HG03460 (cell line): Measurements from ENCODE around the gene IGSF22.

Experiments
- ATAC-seq: cut with Tn5 transposase; IDR thresholded peaks from one replicate; pipeline ENCODE4 v1.9.1; 2021; ENCODE audit not compliant: unreplicated experiment

IGSF22 gene

GRCh38 chr11:18745251-18745650, 19.3 kb upstream of the IGSF22 start:
- ATAC-seq = no peak

DNA sequence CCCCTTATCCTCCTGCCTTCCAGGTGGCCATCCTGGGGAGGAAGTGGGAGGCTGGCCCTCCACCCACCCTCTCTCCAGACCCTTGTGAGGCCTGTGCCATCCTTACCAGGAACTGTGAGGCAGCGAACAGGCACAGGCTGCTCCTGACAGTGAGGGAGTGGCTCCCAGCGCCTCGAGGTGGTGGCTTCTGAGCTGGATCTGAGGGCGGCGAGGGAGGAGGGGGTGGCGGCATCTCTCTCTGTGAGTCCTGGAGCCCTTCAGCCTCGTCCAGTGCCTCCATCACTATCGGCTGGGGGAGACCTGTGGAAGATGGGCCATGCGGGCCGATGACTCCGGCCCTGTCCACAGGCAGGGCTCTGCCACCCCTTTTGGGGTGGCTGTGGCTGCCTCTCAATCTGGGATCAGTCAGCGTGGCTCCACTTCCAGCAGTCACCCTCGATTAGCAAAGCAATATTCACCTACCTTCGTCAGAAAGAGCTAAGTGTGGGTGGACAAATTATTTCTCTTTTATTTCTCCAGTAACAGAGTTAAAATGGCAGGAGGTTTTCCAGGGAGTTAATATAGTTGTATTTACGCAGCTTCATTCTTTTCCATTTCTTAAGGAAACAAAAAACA, 18.0 kb upstream of the IGSF22 start:
- ATAC-seq = no peak

DNA sequence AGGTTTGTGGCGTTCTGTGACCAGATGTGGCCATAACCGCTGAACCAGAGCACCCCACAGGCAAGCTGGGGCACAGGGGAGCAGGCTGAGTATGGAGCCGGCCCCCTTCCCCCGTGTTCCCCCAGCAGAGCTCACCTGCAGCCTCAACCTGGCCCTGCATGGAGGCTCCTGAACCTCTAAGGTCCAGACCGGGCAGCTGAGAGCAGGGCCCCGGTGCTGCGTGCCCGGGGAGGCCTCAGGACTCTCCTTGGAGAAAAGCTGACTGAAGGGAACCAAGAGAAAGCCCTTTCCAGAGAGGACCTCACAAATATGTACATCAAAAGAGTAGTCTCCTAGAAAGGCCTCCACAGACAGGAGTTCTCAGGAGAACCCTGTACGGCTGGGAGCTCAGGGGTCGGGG, 17.4 kb upstream of the IGSF22 start:
- no peak for ATAC-seq

DNA sequence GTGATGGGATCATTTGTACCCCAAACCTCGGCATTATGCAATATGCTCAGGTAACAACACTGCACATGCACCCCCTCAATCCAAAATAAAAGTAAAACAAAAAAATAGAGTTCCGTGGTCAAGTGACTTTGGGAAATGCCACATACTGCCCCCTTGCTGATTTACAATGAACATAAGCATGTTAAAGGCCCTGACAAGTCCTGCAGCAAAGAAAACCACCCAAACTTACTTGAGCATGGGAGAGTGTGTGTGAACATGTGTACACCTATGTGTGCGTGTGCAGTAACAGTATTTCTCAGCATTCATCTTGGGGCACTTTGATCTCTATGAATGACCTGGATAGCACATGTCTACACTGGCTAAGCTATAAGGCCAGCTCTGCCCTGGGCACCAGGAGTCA, 15.8 kb upstream of the IGSF22 start:
- ATAC-seq = no peak

DNA sequence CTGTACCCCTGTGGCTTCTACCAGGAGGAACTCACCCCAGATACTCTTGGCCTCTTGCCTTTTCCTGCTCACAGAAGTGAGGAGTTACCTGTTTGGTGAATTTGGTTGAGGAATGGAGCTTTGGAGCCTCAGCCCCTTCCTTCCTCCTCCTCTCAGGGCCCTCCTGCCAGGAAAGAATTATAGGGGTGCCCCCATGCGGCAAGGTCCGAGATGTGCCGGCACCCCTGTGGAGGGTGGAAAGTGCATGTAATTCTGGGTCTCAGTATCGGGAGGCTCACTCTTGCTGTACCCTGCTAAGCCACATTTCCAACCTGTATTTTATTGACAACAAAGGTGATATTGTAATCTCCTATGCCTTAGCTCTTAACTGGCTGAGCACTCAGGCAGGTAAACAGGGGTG, 13.7 kb upstream of the IGSF22 start:
- ATAC-seq = no peak

- no peak for ATAC-seq
Observed at GRCh38 chr11:18737642-18738041, 11.7 kb upstream of the IGSF22 start.

DNA sequence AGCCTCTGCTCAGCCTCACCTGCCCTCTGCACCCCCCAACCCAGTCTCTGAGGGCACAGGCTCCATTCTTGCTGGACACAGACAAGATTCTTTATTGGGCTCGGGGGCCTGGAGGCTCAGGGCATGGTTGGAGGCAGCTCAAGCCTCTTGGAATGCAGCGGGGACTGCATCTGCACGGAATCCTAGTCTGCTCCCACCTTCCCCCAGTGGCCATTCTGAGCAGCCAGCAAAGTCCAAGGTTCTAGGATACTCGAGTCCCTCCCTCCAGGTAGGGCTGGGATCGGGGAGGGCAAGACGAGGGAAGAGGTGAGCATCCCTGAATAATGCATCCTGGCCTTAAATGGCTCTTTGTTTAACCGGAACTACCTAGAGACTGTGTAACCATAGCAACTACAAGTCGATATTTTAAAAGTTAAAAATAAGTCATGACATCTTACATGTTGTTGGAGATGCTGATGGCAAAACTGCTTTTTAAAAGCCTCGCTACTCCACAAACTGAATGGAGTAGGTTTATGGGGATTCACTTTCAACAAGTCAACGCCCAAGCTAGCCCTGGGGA, 10.7 kb upstream of the IGSF22 start:
- ATAC-seq = no peak

GRCh38 chr11:18733202-18733601, 7.2 kb upstream of the IGSF22 start:
- ATAC-seq = no peak

DNA sequence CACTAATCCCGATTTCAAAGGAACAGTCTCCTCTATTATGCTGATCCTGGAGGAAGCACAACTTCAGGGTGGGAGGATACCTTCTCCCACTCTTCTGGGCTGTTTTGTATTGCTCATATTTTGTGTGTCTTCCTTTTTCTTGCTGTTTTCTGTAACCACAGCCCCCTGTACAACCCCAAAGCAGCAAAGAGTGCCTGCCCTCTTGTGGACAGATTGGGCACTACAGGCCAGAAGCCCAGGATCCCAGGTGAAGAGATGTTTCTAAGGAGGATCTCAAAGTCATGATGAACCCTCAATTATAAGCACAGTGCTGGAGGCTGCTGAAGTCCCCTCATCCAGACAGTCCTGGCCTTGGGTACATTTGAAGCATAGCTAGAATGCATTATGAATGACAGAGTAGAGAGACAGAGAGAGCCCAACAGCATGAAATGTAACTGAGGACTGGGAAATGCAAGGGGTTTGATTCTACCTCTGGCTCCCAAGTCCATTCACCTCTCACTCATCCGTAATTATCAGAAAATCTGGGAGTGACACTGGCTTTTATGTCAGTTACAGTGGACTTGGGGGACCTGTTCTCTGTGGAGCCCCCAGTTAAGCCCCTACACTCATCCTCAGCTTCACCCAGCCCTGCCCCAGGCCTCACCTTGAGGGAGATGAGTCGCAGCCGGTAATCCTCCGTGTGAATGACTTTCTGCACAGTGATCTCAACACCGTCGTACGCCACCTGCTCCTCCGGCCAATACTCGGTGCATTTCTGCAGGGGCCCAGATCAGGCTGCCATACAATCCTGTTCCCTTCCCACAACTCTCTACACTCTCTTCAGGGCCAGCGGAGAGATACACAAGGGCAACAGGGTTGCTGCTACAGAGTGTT, 6.2 kb upstream of the IGSF22 start:
- ATAC-seq = no peak

- ATAC-seq = no peak
Observed at GRCh38 chr11:18731441-18731840, 5.5 kb upstream of the IGSF22 start.

DNA sequence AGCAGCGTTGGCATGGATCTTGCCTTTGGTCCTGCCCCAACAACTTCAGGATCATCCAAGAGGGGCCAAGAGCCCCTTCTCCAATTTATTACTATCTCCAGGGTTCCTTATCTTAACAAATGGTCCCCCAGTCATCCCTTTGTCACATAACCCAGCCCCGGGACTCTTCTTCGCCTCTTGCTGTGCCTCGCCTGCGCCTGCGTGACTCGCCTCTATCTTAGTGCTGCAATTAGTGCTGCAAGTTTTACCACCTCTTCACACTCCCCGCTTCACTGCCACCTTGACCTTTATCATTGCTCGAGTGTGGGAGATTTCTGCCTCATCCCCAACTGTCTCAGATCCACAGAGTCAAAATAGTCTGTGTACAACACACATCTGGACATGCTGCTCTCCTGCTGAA, 4.0 kb upstream of the IGSF22 start:
- ATAC-seq = no peak

DNA sequence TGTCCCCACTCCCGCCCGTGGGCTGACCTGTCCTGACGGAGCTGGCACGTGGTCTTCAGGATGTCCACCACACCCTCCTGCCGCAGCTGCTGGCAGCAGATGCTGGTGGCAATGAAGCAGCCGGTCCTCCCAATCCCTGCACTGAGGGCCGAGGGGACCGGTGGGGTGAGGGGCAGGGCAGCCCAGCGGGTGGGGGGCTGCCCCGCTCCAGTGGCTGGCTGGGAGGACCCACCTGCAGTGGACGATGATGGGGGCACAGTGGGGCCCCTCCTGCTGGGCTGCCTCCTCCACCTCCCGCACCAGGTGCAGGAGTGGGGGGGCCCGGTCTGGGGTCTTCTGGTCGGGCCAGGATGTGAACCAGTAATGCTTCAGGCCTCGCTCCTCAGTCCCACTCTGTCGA, 3.4 kb upstream of the IGSF22 start:
- no peak for ATAC-seq

DNA sequence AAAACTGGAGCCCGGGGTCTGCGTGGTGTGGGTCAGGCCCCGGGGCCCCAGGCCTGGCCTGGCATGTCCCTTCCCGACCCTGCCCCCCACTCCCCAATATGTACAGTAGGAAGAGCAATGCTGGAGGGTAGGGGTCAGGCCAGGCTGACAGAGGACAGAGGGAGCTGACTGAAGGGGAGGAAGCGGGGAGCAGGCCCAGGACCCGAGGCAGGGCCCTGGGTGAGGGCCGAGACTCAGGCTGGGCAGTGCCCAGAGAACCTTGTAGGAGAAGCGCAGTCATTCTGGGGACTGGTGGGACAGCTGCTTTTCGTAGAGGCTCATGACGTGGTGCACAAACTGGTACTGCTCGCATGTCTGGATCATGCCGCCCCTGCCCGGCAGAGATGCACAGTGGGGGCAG, 2.7 kb upstream of the IGSF22 start:
- ATAC-seq = no peak

- no peak for ATAC-seq
Observed at GRCh38 chr11:18727479-18728236, 1.7 kb upstream of the IGSF22 start.

DNA sequence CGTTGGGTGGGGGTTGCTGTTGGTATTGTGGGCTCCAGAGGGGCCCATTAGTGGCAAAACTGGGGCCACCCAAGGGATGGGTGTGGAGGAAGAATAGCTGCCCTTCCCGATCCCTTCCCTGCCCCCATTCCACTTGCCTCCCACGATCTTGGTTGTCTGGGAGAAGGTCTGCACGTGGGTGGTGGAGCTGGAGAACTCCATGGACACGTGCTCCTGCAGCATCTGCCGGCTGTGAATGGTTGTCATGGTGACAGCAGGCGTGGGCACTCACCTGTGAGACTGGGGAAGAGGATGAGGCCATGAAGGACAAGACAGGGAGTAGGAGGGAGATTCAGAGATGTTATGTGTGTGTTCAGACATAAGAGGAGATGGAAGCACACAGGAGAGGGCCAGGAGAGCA, 2.0 kb downstream of the IGSF22 start:
- ATAC-seq = no peak

GRCh38 chr11:18722293-18722637, 3.7 kb downstream of the IGSF22 start:
- no peak for ATAC-seq

GRCh38 chr11:18721561-18722292, 4.3 kb downstream of the IGSF22 start:
- peak; percentile 73 for ATAC-seq

GRCh38 chr11:18720808-18721560, 5.0 kb downstream of the IGSF22 start:
- ATAC-seq = peak; percentile 60

DNA sequence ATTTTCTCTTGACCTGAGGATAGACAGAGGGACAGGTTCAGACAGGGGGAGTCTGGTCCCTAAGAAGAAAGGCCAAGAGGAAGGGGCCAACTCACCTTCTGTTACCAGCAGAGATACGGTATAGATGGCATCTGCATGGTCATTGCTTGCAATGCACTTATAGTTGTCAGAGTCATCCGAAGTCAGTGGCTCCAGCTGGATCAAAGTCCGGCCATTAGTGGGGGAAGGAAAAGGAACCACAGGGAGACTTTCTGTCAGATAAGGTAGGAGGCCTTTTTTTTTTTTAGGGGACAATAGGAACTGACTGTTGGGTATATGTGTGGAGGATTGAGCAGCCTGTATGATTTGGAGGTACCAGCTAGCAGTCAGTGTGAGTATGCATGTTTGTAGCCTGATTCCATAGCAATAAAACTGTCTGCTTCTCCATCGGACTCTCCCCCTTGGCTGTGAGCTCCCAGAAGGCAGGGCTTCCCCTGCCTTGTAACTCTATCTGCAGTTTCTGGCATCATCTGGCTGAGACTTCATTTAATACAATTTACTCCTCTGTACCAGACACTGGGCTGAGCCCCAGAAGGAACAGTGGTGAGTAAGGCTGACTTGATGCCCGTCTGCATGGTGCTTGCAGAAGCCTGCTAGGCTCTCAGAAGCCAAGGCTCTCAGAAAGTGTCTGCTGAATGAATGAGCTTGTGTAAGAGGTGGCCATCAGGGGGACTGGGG, 5.7 kb downstream of the IGSF22 start:
- ATAC-seq = no peak

GRCh38 chr11:18715476-18715875, 10.5 kb downstream of the IGSF22 start:
- ATAC-seq = no peak
